Activated T-cell treated with anti-CD3 and anti-CD28 coated beads, Interleukin-2, amount 50 U/mL, for 72 hours (primary cell): ENCODE measurements around the gene CEPT1. TPM values are rescaled to one million over a fixed set of nuclear protein-coding genes. Genes with fewer than 3 reads are reported as not detected.
A peak's percentile ranks its signal among the peaks of the same experiment; 100 is the strongest.

ENCODE experiments used
- ATAC-seq, 2 donors: fragments of 150-1000 bp; cut with Tn5 transposase; replicated peaks in 1 of 2; 2 replicates each; pipeline ENCODE4 v1.10.0; 2021; ENCODE audit warnings: moderate library complexity in 2 of 2, mild to moderate bottlenecking in 1 of 2
- DNase-seq, 2 donors: peaks; one replicate each; pipeline ENCODE4 v3.0.0; 2021 to 2022; ENCODE audit warnings: mixed read lengths in 1 of 2
- H3K27ac Mint-ChIP-seq: one replicate; pipeline ENCODE4 v1.8.0; 2022; ENCODE audit warnings: mild to moderate bottlenecking, moderate library complexity, mixed read lengths
- H3K27me3 Mint-ChIP-seq: one replicate; pipeline ENCODE4 v1.8.0; 2022; ENCODE audit warnings: low read depth, mixed read lengths
- H3K36me3 Mint-ChIP-seq, 2 donors: one replicate each; pipeline ENCODE4 v1.8.0; 2022; ENCODE audit warnings: mixed read lengths in 2 of 2, mild to moderate bottlenecking in 1 of 2; ENCODE audit not compliant: insufficient read depth in 2 of 2
- H3K4me1 Mint-ChIP-seq: one replicate; pipeline ENCODE4 v1.8.0; 2022; ENCODE audit warnings: low read depth, mixed read lengths
- H3K4me3 Mint-ChIP-seq, 2 donors: one replicate each; pipeline ENCODE4 v1.8.0; 2022; ENCODE audit warnings: mild to moderate bottlenecking in 2 of 2, mixed read lengths in 2 of 2, moderate library complexity in 2 of 2
- H3K9me3 Mint-ChIP-seq, 2 donors: one replicate each; pipeline ENCODE4 v1.8.0; 2022; ENCODE audit warnings: mixed read lengths in 2 of 2
- total RNA-seq, 2 donors: library from RNA; stranded (reverse); gene quantifications; one replicate each; pipeline ENCODE4 v1.2.3, GENCODE V29; 2022

The CEPT1 gene
- total RNA-seq, 2 donors from 2014 or later, result 44.5 to 50.4 TPM

DNA sequence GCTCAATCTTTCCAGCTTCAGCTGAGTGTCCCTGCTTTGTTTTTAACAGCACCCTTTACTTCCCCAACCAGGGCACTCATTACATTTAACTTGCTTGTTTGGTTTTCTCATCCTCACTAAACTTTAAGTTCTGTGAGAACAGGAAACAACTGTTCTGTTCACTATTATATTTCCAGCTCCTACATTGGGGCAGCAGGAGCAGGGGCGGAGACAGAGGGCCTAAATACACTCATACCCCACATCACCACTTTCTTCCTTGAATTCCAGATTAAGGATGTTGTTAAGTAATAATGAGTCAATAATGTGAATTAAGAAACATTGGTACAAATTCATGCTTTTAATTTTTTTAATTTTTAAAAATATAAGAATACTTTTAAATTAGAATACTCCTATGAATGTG lies 6.2 kb upstream of the CEPT1 start:
- peak overlapping the region; percentile 7 for H3K27ac Mint-ChIP-seq

DNA sequence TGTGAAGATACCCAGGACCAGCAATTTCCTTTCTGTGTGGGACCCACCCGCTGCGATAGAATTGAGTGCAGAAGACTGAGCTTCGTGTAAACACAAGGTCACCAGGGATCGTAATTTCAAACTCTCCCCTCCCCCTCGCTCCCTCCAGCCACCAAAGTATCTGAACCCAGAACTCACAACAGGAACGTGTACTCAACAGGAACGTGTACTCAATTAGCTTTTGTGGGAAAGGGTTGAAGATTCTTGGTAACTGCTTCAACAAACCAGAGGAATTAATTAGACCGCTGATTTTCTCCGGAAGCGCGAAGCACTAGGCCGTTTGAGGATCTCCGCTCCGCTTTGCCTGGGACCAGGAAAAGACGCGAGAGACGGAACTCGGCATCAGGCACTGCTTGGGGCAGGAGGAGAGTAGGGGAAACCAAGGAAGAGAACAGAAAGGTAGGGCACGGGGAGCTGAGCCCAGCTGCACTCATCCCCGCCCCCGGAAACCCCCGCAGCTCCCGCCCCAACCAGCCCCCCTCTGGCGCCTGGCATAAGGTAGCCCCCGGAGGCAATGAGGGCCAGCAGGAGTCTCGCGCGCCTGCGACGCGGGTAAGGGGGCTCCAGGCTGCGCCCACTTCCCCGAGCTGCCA lies 583 bp upstream of the CEPT1 start:
- H3K4me1 Mint-ChIP-seq, result peaks cover 56% of the 10 kb centered on the region
- peak overlapping the region; percentile 100 for H3K27ac Mint-ChIP-seq
- ATAC-seq (no peak), DNase-seq (peak; percentile 21 to 38)
- peaks cover 8 to 15% of the 10 kb centered on the region in 2 donors for H3K36me3 Mint-ChIP-seq
- no peaks in the 10 kb centered on the region for H3K9me3 Mint-ChIP-seq
- H3K4me3 Mint-ChIP-seq, result peak overlapping the region; percentile 89 to 96
- H3K27me3 Mint-ChIP-seq, result no peaks in the 10 kb centered on the region

More for the DNA sequence above, 6.2 kb upstream of the CEPT1 start:
- Mint-ChIP-seq H3K27me3 (no peaks in the 10 kb centered on the region), H3K9me3 (no peaks in the 10 kb centered on the region), H3K36me3 (peaks cover 7 to 8% of the 10 kb centered on the region in 2 donors), H3K4me3 (no peak overlapping the region), H3K4me1 (peaks cover 36% of the 10 kb centered on the region)
- ATAC-seq (no peak), DNase-seq (no peak)

DNA sequence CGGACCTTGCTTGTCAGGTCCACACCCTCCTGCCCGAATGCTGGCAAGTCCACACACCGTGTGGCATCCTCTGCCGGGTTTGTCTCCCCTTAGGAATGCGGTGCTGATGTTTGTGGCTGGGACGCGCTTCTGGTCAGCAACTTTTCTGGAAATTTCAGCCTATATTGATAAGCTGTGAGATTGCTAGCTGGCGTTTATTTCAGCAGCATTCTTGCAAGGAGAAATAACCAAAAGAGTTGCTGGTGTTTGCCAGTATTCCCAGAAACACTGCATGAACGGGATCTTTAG lies 601 bp downstream of the CEPT1 start:
- no peak for DNase-seq
- H3K4me3 Mint-ChIP-seq, result peak overlapping the region; percentile 89 to 96
- no peaks in the 10 kb centered on the region for H3K27me3 Mint-ChIP-seq
- H3K4me1 Mint-ChIP-seq, result peaks cover 59% of the 10 kb centered on the region
- ATAC-seq, result no peak
- H3K36me3 Mint-ChIP-seq, result peaks cover 8 to 11% of the 10 kb centered on the region in 2 donors
- H3K27ac Mint-ChIP-seq, result peak overlapping the region; percentile 55
- H3K9me3 Mint-ChIP-seq, result no peaks in the 10 kb centered on the region

DNA sequence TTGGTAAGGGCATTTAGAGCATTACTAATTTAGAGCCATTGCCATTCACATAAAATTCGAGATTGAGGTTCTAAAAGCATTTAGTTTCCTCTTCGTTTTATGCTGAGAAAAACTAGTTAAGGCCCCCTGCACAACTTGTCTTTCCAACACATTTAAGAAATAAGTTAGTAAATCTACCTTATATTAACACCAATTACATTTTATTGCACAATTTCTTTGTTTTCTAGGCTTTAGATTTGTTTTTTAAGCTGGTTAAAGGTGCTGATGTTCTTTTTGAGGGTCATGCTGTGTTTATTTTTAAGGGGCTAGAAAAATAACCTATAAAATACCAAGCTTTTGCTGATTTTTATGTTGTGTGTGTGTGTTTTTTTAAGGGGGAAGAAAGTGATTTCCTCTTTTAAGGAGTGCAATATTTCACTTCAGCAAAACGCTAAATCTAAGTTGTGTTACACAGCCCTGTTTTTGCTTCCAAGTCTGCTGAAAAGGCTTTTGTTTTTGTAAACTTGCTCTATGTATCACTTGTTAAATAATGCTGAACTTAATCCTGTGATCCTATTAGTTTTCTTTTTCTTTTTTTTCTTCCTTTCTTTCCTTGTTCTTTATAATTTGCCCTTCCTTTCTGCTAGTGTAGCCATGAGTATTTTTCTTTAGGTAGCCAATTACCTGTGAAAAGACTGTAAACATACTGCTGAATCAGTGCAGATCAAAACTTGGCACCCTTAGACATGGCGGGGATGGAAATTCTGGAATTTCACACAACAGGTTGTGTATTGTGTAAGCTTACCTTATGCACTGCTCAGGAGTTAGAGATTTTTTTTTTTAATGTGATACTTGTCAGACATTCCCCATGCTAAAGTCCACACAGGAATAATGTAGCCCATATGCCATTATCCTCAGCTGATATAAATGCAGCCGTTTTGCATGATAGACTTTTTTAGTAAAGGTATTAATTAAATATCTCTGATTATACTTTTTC lies 1.5 kb downstream of the CEPT1 start:
- DNase-seq (no peak), ATAC-seq (no peak)
- peak overlapping the region; percentile 74 for H3K27ac Mint-ChIP-seq
- no peaks in the 10 kb centered on the region for H3K27me3 Mint-ChIP-seq
- peaks cover 63% of the 10 kb centered on the region for H3K4me1 Mint-ChIP-seq
- peak overlapping the region; percentile 89 to 96 for H3K4me3 Mint-ChIP-seq
- H3K36me3 Mint-ChIP-seq, result peaks cover 4 to 8% of the 10 kb centered on the region in 2 donors
- no peaks in the 10 kb centered on the region for H3K9me3 Mint-ChIP-seq

DNA sequence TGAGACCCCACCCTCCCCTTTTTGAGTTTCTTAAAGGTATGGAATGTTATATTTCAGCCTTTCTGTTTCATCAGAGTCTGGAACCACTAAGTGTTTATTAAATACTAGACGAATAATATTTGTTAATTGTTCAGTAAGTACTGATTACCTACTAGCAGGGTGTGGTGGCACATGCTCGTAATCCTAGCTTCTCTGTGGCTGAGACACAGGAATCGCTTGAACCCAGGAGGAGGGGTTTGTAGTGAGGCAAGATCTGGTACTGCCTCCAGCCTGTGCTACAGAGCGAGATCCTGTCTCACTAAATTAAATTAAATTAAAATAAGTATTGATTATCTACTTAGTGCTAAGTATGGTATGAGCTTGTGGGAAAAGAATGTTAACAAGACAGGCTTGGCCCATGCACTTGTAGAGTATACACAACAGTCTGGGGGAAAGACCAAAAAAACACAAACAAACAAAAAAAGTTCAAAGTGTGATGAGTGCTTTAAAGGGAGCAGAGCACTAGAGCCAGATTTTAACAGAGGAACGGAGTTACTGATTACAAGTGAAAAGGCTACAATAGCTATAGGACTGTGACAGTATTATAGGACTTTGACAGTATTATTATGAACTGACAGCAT lies 2.4 kb downstream of the CEPT1 start:
- ATAC-seq (no peak), DNase-seq (no peak)
- Mint-ChIP-seq H3K36me3 (peaks cover 5 to 8% of the 10 kb centered on the region in 2 donors), H3K9me3 (no peaks in the 10 kb centered on the region), H3K4me3 (peak overlapping the region; percentile 89 to 96), H3K27me3 (no peaks in the 10 kb centered on the region), H3K4me1 (peaks cover 69% of the 10 kb centered on the region), H3K27ac (no peak overlapping the region)

DNA sequence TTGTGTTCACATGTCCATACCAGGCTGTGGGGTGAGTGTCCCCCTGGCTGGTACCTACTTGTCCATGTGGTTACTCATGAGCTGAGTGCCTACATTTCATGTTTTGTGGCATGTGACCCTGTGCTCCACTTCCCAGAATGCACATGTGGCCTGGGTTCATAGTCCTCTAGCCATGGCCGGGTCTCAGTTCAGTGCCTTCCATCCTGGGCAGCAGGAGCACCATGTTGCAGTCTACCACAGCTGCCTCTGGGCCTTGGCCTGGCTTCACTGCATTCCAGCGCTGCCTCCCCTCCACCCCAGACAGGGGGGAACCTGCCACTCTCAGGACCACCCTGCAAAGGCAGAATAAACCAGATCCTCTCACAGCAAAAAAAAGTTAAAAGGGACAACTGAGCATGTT lies 5.5 kb downstream of the CEPT1 start:
- no peak for ATAC-seq
- Mint-ChIP-seq H3K4me1 (peaks cover 75% of the 10 kb centered on the region), H3K9me3 (no peaks in the 10 kb centered on the region), H3K4me3 (peak overlapping the region; percentile 48 to 83), H3K27ac (peak overlapping the region; percentile 98), H3K27me3 (no peaks in the 10 kb centered on the region), H3K36me3 (peaks cover 1 to 21% of the 10 kb centered on the region in 2 donors)
- no peak for DNase-seq

DNA sequence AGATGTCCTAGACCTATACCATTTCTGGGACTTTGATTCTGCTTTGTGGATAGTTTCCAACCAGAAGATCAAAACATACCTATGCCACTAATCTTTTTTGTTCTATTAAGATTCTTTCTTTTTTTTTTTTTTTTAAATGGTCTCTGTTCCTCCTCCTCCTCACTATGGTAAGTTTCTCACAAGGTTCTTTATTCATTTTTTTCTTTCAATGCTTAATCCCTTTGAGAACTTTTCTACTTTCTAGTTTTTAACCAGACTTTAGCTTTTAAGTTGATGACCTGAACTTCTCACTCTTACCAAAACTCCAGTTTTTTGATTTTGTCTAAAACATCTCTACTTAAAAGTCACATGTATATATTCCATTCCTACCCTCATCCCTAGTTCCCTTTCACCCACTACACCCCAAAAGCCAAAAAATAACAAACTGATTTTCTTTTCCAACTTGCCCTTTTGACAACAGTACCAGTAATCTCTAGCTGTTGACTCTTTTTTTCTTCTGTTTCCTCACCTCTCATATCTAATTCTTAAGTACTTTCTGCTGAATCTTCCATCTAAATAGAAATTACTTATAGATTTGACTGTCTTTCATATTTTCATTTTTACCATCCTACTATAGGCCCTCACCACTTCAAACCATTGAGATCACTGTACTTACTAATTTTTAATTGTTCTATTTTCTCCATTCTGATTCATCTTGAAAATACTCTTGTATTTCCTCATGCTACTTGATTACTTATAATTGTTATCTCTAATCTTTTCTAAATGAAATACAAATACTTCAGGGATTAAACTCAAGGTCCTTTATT lies 6.1 kb downstream of the CEPT1 start:
- DNase-seq (no peak), ATAC-seq (peak; percentile 36 to 63)
- Mint-ChIP-seq H3K9me3 (no peaks in the 10 kb centered on the region), H3K27me3 (no peaks in the 10 kb centered on the region), H3K4me3 (peak overlapping the region; percentile 48 to 83), H3K36me3 (peaks cover 3 to 24% of the 10 kb centered on the region in 2 donors), H3K27ac (peak overlapping the region; percentile 98), H3K4me1 (peaks cover 76% of the 10 kb centered on the region)

DNA sequence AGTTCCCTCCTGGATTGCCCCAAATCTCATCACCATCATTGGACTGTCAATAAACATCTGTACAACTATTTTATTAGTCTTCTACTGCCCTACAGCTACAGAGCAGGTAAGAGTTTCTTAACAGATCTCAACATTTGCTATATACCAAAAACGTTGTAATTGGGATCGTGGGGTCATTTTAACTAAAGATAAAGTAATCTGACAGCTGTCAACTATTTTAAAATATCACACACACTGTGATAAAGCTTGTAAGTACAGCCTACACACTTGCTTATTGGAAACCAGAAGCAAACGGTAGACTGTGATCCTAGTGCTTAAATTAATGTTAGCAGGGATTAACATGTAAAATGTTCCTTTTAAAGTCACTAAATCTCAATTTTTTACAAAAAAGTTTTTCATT lies 7.9 kb downstream of the CEPT1 start:
- Mint-ChIP-seq H3K4me1 (peaks cover 76% of the 10 kb centered on the region), H3K4me3 (no peak overlapping the region), H3K27me3 (no peaks in the 10 kb centered on the region), H3K36me3 (peaks cover 8 to 34% of the 10 kb centered on the region in 2 donors), H3K9me3 (no peaks in the 10 kb centered on the region), H3K27ac (no peak overlapping the region)
- DNase-seq, result no peak
- no peak for ATAC-seq

DNA sequence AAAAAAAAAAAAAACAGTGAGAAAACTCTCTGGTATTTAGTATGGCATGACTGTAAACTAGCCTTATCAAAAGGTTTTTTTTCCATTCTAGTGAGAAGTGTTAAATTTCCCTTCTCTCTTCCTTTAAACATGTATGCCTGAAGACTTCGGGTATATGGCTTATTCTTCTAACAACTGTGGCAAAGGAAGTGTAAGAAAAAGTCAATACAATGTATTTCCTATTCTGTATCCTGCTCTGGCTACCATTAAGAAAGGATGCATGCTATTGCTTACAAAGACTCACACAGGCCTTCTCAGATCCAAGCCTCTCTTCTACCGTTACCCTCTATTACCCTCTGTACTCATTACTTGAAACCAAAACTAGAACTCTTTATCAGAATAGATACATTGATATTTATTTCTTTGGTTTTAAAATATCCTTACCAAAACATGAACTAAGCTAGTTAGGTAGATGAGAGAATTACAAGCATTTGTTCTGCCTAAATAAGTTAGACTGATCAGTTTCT lies 8.4 kb downstream of the CEPT1 start:
- ATAC-seq (no peak), DNase-seq (no peak)
- Mint-ChIP-seq H3K27ac (peak overlapping the region; percentile 1), H3K27me3 (no peaks in the 10 kb centered on the region), H3K4me3 (peak overlapping the region; percentile 3 to 17), H3K9me3 (no peaks in the 10 kb centered on the region), H3K36me3 (peaks cover 11 to 38% of the 10 kb centered on the region in 2 donors), H3K4me1 (peaks cover 76% of the 10 kb centered on the region)

DNA sequence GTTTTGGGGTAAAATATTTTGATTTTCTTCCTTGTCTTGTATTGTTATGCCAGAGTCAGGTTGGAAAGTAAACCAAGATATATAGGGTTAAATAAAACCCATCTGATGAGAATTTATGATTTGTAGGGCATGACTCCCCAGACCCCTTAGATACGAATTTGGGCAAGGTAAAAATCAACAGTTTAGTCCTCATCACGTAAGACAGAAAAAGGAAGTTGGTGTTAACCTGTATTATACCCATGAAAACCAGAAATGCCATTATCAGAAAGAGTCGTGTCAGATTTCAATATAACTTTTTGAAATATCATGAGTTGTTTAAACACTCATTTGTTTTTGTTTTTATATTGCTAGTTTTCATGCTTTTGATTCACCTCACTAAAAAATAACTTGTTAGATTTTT lies 11.8 kb downstream of the CEPT1 start:
- peak overlapping the region; percentile 89 for H3K27ac Mint-ChIP-seq
- peaks cover 29 to 60% of the 10 kb centered on the region in 2 donors for H3K36me3 Mint-ChIP-seq
- peaks cover 69% of the 10 kb centered on the region for H3K4me1 Mint-ChIP-seq
- no peaks in the 10 kb centered on the region for H3K27me3 Mint-ChIP-seq
- peak overlapping the region in 1 of 2 donors; percentile 48 for H3K4me3 Mint-ChIP-seq
- no peaks in the 10 kb centered on the region for H3K9me3 Mint-ChIP-seq
- ATAC-seq, result no peak
- DNase-seq, result no peak

DNA sequence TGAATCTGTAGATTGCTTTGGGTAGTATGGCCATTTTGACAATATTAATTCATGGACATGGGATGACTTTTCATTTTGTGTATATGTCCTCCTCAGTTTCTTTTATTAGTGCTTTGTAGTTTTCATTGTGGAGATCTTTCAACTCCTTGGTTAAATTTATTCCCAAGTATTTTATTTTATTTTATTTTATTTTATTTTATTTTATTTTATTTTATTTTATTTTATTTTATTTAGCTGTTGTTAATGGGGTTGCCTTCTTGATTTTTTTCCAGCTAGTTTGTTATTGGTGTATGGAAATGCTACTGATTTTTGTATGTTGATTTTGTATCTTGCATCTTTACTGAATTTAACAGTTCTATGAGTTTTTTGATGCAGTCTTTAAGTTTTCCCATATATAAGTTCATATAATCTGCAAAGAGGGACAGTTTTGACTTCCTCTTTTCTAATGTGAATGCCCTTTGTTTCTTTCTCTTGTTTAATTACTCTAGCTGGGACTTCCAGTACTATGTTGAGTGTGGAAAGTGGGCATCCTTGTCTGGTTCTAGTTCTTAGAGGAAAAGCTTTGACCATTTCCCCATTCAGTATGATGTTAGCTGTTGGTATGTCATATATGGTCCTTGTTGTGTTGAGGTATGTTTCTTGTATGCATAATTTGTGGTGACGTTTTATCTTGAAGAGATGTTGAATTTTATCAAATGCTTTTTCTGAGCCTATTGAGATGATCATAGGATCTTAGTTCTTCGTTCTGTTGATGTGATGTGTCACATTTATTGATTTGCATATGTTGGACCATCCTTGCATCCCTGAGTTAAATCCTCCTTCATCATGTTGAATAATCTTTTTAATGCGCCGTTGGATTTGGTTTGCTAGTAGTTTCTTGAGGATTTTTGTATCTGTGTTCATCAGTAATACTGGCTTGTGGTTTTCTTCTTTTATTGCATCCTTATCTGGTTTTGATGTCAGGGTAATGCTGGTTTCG lies 14.3 kb downstream of the CEPT1 start:
- no peaks in the 10 kb centered on the region for H3K9me3 Mint-ChIP-seq

More for the DNA sequence above, 14.3 kb downstream of the CEPT1 start:
- Mint-ChIP-seq H3K4me1 (peaks cover 56% of the 10 kb centered on the region), H3K36me3 (peaks cover 29 to 54% of the 10 kb centered on the region in 2 donors), H3K27ac (peak overlapping the region; percentile 80), H3K27me3 (no peaks in the 10 kb centered on the region), H3K4me3 (no peak overlapping the region)
- ATAC-seq (no peak), DNase-seq (no peak)
